ENCODE measurements around the gene MACROD1. TPM values are rescaled to one million over a fixed set of nuclear protein-coding genes. Genes with fewer than 3 reads are reported as not detected.
A peak's percentile ranks its signal among the peaks of the same experiment; 100 is the strongest.

Gene MACROD1
- total RNA-seq, 2 experiments from 2014 or later: 14.4 to 14.6 TPM

DNA sequence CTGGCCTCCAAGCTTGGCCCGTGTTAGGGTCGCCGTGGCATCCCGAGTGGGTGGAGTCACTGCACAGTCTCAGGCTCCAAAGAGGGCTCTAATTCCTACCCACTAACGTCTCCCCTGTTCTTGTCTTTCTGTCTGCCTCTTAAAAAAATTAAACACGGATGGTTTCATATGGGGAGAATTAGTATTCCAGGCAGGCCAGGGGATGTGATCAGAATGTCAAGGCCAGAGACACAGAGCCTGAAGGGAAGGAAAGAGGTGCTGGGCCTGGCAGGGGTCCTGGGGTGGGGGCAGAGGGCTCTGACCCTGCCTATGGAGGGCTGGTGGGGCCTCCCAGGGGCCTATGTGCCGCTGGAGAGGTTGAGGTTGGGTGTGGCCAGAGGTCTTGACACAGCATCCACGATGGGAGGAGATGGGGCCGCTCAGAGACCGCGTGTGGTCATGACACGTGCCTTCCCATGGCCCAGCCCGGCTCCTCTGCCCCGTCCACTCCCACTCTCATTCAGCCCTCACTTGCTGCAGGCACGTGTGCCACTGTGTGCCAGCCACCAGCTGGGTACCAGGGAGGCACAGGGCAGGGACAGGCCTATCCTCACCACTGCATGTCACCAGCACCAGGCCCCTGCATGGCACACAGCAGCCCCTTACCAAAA is 73.7 kb downstream of the MACROD1 start:
- H3K4me3 Mint-ChIP-seq: no peak overlapping the region
- H3K9me3 Mint-ChIP-seq (ENCODE audit: insufficient read depth): no peaks in the 10 kb centered on the region
- DNase-seq: no peak
- ATAC-seq: no peak
- ChIA-PET POLR2A (no interaction called here), CTCF (no interaction called here)
- peaks cover 11% of the 10 kb centered on the region for H3K4me1 Mint-ChIP-seq (ENCODE audit: low read depth)
- no peak overlapping the region for H3K27ac Mint-ChIP-seq
- no peaks in the 10 kb centered on the region for H3K36me3 Mint-ChIP-seq (ENCODE audit: low read depth)
- no peaks in the 10 kb centered on the region for H3K27me3 Mint-ChIP-seq (ENCODE audit: low read depth)

DNA sequence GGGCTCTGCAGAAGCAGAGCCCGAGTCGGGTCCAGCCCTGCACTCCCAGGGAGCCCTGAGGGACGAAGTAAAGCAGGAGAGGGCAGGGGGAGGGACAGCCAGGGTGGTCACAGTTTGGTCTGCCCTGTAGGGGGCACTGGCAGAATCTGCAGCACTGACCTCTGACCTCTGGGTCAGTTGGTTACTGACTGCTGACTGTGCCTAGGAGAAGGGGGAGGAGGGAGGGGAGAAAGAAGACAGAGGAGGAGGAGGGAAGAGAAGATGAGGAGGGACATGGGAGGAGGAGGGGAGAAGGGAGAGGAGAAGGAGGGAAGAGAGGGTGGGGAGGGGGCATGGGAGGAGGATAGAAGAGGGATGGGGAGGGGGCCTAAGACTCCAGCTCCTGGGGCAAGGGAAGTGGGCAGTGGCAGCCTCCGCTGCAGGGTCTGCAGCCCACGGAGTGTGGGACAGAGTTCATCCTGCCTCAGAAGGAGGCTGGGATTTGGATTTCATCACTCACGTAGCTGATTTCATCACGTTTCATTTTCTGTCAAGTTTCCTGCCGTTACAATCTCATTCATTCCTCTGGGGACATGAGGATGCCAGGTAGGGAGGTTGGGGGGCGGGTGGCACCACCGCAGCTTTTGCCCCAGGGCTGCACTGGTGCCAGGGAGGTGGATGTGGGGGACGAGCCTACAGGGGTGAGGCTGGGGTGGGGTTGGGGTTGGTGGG is 75.0 kb downstream of the MACROD1 start:
- Mint-ChIP-seq H3K27me3 (ENCODE audit: low read depth) (no peaks in the 10 kb centered on the region), H3K36me3 (ENCODE audit: low read depth) (no peaks in the 10 kb centered on the region), H3K4me1 (ENCODE audit: low read depth) (peaks cover 11% of the 10 kb centered on the region), H3K4me3 (no peak overlapping the region), H3K9me3 (ENCODE audit: insufficient read depth) (no peaks in the 10 kb centered on the region), H3K27ac (no peak overlapping the region)
- DNase-seq (no peak), ATAC-seq (no peak)
- ChIA-PET CTCF (no interaction called here), POLR2A (no interaction called here)

DNA sequence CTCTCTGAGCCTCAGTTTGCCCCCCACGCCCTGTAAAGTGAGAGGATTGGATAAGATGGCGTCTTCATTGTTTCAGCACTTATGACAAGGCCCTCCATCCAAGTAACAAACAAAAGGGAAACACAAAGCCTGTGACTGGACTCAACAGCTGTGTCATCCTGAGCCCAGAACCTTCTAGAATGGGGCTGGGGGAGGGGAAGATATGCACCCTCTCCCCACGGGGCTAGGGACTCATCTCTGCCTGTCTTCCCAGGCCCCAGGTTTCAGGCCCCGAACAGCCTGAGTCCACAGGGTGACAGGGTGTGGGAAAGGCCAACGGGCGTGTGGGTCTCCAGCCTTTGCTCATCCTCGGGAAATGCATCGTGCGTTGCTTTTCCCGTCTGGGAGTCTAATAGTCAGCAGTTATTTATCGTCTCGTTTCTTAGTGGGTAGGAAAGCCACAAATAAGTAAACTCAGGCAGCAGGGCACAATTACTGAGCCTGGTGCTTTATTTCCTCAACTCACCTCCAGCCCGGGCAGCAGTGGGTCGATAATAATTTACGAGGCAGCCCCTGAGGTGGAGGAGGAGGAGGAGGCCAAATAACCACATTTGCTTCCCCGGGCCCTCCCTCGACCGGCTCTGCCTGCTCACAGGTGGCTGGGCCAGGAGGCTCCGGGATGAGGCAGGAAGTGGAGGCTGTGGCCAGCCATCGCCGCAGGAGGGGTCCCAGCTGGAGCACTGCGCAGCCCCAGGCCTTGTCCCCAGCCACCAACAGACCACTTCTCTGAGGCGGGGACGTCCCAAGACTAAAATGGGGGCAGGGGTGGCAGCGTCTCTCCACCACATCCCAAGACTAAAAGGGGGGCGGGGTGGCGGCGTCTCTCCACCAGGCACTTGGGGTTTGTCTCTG is 75.8 kb downstream of the MACROD1 start:
- ATAC-seq: no peak
- H3K27me3 Mint-ChIP-seq (ENCODE audit: low read depth): no peaks in the 10 kb centered on the region
- H3K36me3 Mint-ChIP-seq (ENCODE audit: low read depth): no peaks in the 10 kb centered on the region
- no peak overlapping the region for H3K27ac Mint-ChIP-seq
- POLR2A ChIA-PET: no interaction called here
- CTCF ChIA-PET: no interaction called here
- H3K9me3 Mint-ChIP-seq (ENCODE audit: insufficient read depth): no peaks in the 10 kb centered on the region
- peaks cover 11% of the 10 kb centered on the region for H3K4me1 Mint-ChIP-seq (ENCODE audit: low read depth)
- H3K4me3 Mint-ChIP-seq: no peak overlapping the region
- DNase-seq: no peak

DNA sequence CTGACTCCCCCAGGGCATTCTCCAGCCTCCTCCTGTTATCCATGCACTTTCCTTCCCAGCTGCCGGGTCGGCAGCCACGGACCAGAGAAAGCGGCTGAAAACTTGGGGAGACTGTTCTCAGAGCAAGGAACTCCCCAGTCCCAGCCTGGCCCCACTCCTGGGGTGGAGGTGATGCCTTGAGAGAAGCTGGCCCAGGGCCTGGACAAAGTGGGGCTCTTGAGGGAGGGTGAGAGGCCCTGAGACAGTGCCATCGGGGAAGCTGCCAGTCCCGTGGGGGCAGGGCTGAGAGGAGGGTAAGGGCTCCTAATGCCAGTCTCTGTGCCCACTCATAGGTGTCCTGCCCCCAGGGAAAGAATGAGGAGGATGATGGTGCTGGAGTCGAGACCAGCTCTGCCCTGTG is 76.4 kb downstream of the MACROD1 start:
- CTCF ChIA-PET: no interaction called here
- H3K4me1 Mint-ChIP-seq (ENCODE audit: low read depth): peaks cover 11% of the 10 kb centered on the region
- ATAC-seq: no peak
- DNase-seq: no peak
- no peak overlapping the region for H3K27ac Mint-ChIP-seq
- no peaks in the 10 kb centered on the region for H3K27me3 Mint-ChIP-seq (ENCODE audit: low read depth)
- no peaks in the 10 kb centered on the region for H3K36me3 Mint-ChIP-seq (ENCODE audit: low read depth)
- POLR2A ChIA-PET: no interaction called here
- H3K9me3 Mint-ChIP-seq (ENCODE audit: insufficient read depth): no peaks in the 10 kb centered on the region
- no peak overlapping the region for H3K4me3 Mint-ChIP-seq

DNA sequence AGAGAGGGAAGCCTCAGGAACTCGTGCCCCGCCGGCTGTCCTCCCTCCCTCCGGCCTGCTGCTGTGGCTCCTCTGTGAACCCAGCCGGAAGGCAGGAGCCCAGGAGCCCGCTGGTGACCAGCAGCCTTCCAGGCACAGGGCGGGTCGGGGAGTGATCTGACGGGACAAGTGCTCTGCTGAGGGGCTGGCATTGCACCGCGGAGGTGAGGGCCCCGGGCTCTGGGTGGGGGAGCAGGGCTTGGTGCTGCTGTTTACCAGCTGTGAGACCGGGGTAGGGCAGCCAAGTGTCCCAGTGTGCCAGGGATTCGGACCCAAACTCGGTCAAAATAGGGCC is 76.9 kb downstream of the MACROD1 start:
- Mint-ChIP-seq H3K36me3 (ENCODE audit: low read depth) (no peaks in the 10 kb centered on the region), H3K27ac (no peak overlapping the region), H3K27me3 (ENCODE audit: low read depth) (no peaks in the 10 kb centered on the region), H3K4me1 (ENCODE audit: low read depth) (peaks cover 11% of the 10 kb centered on the region), H3K9me3 (ENCODE audit: insufficient read depth) (no peaks in the 10 kb centered on the region), H3K4me3 (no peak overlapping the region)
- CTCF ChIA-PET: no interaction called here
- DNase-seq: no peak
- ATAC-seq: no peak
- POLR2A ChIA-PET: no interaction called here

DNA sequence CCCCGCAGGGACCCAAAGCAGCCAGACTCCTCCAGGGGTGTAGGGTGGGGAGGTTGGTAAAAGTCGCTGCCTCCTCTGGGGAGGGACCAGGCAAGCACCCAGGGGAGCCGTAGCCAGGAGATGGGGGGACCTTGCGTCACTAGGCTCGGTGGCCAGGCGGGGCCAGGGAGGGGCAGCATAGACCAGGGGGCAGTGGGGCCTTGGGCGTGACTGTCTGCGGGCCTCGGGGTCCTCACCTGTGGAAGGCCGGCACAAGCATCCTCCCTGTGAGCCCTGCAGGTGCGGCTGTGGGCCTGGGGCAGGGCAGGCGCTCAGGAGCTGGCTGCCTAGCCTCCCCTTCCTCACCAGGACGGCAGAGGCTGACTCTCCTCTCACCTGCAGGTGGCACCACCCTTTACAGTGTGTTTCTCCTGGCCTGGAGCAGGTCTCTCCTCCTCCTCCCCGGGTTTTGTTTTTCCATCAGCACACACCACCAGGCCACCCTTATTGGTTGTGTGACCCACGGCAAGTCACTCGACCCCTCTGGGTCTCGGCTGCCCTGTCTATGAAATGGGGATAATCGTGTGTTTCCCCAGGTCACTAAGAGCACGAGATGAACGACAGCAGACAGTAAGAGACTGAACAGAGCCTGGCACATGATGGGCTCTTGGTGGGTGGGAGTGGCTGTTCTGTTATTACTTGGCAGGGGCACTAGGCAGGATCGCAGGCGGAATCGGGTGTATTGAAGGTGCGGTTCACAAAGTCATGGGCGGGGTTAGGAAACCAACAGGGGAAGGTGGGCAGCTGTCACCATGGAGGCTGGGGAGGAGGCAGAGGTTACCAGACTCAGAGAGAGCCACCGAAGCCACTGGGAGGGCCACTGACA is 77.5 kb downstream of the MACROD1 start:
- DNase-seq (no peak), ATAC-seq (no peak)
- no peak overlapping the region for H3K4me3 Mint-ChIP-seq
- H3K4me1 Mint-ChIP-seq (ENCODE audit: low read depth): peaks cover 11% of the 10 kb centered on the region
- ChIA-PET POLR2A (no interaction called here), CTCF (no interaction called here)
- no peaks in the 10 kb centered on the region for H3K9me3 Mint-ChIP-seq (ENCODE audit: insufficient read depth)
- no peak overlapping the region for H3K27ac Mint-ChIP-seq
- H3K27me3 Mint-ChIP-seq (ENCODE audit: low read depth): no peaks in the 10 kb centered on the region
- H3K36me3 Mint-ChIP-seq (ENCODE audit: low read depth): no peaks in the 10 kb centered on the region

DNA sequence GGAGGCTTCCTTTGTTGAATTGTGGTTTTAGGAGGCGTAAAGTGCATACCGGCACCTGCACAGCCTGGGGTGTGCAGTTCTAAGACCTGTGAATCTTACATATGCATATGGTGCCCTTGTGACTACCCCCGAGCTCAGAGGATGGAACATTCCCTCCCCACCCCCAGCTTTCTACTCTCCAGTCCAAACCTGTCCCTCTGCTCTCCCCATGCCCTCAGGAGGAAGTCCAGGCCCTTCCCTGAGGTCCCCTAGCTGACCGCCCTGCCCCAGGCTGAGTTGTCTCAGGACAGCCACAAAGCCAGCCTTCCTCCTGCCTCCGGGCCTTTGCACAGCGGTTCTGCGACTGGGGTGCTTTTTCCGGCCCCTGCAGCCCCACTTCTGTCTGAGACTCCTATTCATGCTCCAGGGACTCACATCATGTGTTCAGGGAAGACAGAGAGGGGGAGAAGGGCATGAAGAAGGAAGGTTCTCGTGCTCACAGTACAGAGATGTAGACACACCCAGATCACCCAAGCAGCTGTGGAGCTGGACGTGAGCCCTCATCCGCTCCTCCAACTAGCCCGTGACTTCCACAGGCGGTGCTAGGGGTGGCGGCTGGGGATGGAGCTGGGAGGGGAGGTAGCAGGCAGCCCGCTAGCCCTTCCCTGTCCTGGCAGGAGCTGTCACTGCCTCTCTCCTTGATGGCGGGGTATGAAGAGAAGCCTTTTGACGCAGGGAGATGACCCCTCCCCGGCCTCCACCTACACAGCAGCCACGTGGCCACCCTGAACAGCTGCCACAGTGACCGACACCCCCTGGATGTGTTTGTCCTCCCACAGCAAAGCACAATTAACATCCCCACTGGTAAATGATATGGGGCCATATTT is 79.4 kb downstream of the MACROD1 start:
- peak overlapping the region; percentile 20 for H3K27ac Mint-ChIP-seq

DNA sequence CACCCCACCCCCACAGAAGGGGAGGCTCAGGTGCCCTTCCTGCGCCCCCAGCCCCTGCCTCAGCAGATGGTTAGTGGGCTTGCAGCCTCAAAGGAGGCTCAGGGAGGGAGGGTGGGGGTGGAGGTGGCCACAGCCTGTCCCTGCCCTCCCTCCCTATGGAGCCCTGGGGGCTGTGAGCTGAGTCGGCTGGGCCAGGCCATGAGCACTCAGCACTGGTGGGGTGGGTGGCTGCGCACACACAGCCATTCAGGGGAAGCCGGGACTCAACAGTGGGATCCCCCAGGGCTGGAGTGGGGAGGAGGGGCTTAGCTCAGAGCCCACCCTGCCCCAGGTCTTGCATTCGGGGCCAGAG is 80.0 kb downstream of the MACROD1 start:
- H3K9me3 Mint-ChIP-seq (ENCODE audit: insufficient read depth): no peaks in the 10 kb centered on the region
- H3K27me3 Mint-ChIP-seq (ENCODE audit: low read depth): no peaks in the 10 kb centered on the region
- CTCF ChIA-PET: no interaction called here
- no peaks in the 10 kb centered on the region for H3K36me3 Mint-ChIP-seq (ENCODE audit: low read depth)
- DNase-seq (no peak), ATAC-seq (no peak)
- POLR2A ChIA-PET: no interaction called here
- H3K4me3 Mint-ChIP-seq: no peak overlapping the region
- no peak overlapping the region for H3K27ac Mint-ChIP-seq
- H3K4me1 Mint-ChIP-seq (ENCODE audit: low read depth): peaks cover 11% of the 10 kb centered on the region

More for the DNA sequence above, 79.4 kb downstream of the MACROD1 start:
- H3K36me3 Mint-ChIP-seq (ENCODE audit: low read depth): no peaks in the 10 kb centered on the region
- H3K9me3 Mint-ChIP-seq (ENCODE audit: insufficient read depth): no peaks in the 10 kb centered on the region
- H3K4me1 Mint-ChIP-seq (ENCODE audit: low read depth): peaks cover 11% of the 10 kb centered on the region
- DNase-seq: no peak
- no peaks in the 10 kb centered on the region for H3K27me3 Mint-ChIP-seq (ENCODE audit: low read depth)
- POLR2A ChIA-PET: no interaction called here
- H3K4me3 Mint-ChIP-seq: no peak overlapping the region
- no peak for ATAC-seq
- CTCF ChIA-PET: no interaction called here

DNA sequence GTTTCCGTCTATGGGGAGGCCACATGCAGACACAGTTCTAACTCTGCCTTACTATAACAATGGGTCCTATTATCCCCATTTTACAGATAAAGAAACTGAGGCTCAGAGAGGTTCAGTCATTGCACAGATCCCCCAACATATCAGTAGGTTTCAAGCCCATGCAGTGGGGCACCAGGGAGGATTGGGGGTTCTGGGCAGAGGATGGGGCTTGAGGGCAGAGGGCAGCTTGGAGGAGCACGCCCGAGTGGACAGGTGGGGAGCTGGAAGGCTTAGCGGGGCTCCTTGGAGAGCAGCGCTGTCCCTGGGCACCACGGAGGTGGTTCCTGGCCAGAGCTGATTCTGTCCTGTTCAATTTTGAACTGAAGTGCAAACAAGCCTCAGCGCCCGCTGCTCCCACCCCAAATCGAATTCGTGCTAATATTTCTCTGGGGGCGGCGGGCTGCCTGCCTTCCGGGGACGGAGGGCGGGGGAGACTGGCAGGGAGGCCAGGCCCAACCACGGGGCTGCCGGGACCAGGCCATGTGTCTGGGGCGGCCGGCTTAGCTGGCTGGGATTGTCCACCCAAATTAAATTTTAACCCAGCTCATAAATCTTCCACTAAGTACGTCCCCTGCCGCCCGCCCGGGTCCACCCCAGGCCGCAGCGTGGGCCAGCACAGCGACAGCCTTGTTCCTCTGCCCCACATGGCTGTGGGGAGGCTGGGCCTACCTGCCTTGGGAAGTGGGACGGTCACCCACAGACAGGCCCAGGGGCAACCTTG is 80.8 kb downstream of the MACROD1 start:
- H3K36me3 Mint-ChIP-seq (ENCODE audit: low read depth): no peaks in the 10 kb centered on the region
- H3K27ac Mint-ChIP-seq: no peak overlapping the region
- no peaks in the 10 kb centered on the region for H3K27me3 Mint-ChIP-seq (ENCODE audit: low read depth)
- H3K9me3 Mint-ChIP-seq (ENCODE audit: insufficient read depth): no peaks in the 10 kb centered on the region
- no peak overlapping the region for H3K4me3 Mint-ChIP-seq
- peaks cover 4% of the 10 kb centered on the region for H3K4me1 Mint-ChIP-seq (ENCODE audit: low read depth)
- no peak for ATAC-seq
- DNase-seq: no peak
- ChIA-PET CTCF (no interaction called here), POLR2A (no interaction called here)

DNA sequence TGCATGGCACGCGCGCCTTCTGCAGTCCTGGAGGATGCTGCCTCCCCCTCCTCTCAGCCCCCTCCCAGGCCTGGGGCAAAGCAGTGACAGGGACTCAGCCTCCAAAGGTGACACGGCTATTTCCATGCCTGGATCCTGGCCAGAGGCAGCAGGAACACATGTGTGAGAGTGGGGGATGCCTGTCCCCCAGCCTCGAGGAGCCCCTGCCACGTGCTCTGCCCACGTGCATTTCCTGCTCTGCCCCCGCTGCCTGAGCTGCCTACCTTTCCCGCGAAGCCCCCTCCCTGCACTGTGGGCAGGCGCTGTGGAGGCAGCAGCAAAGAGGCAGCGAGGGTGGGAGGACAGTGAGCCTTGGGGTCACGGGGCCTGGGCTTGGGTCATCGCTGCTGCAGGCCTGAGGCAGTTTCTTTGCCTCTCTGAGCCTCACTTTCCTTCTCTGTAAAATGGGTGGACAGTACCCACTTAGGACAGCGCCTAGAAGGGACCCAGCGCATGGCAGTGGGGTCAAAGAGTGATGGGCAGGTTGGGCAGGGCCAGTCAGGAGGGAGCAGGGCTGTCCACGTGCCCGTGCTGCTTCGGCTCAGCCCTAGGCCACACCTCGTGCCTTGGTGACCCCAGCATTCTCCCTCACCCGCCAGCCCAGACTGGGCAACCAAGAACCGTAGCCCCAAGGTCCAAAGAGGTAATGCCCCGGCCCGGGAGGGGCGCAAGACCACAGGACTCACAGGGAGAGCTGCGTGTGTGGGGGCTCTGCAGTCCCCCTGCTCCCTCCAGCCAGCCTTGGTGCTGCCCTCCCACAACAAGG is 81.6 kb downstream of the MACROD1 start:
- POLR2A ChIA-PET: no interaction called here
- ATAC-seq (no peak), DNase-seq (no peak)
- no peak overlapping the region for H3K27ac Mint-ChIP-seq
- H3K9me3 Mint-ChIP-seq (ENCODE audit: insufficient read depth): no peaks in the 10 kb centered on the region
- CTCF ChIA-PET: no interaction called here
- no peaks in the 10 kb centered on the region for H3K4me1 Mint-ChIP-seq (ENCODE audit: low read depth)
- H3K36me3 Mint-ChIP-seq (ENCODE audit: low read depth): no peaks in the 10 kb centered on the region
- H3K27me3 Mint-ChIP-seq (ENCODE audit: low read depth): no peaks in the 10 kb centered on the region
- no peak overlapping the region for H3K4me3 Mint-ChIP-seq
